HG03442 (cell line): Measurements from ENCODE around the gene ZNF664.
"Not testable (repeated sequence)": the region's sequence is repeated elsewhere in the genome, so short reads cannot be mapped to it uniquely, and the experiment has no call there.

Source experiments
- ATAC-seq: cut with Tn5 transposase; IDR thresholded peaks from one replicate; pipeline ENCODE4 v1.9.1; 2021; ENCODE audit warnings: mild to moderate bottlenecking, moderate library complexity; ENCODE audit not compliant: unreplicated experiment

ZNF664 gene

DNA sequence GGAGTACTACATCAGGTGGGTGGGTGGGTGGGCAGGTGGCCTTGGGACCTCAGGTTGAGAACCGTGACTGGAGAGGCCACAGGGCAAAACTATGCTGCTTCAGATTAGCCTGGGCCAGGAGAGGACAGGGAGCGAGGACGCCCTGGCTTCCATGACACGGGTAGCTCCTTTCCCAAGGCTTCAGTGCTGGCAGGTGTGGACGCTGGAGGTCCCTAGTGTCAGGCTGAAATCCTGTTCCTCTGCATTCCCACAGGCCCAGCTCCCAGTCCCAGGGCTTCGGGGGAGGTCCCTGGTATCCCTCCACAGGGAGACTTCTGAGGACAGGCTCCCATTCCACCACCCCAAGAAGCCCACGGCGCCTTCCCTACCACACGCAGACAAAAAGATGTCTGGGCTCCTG lies 32.0 kb upstream of the ZNF664 start:
- ATAC-seq = no peak

DNA sequence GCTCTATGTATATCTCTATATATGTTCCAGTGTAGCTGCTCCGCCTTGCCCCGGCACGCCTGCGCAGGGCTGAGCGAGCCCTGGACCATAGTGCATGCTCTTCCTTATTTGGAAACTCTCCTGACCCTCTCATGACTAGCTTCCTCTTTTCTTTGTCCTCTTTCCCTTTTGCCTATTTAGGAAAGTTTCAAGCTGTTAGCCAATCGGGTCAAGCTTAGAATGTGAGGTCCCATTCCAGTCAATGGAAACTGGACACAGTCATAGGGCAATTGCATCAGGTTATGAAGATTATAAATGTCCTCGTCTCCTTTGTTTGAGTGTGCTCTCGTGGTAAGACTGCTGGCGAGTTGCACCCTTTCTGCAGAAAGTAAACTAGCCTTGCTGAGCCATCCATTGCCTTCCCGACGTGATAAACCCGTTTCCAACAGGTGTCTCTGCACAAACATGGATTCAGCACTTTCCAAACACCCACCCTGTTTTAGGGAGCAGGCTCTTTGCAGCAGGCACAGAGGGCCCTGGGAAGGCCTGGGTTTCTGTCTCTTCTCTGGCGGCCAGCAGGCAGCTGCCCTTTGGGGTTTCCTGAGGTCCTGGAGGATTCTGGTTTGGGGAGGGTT lies 31.3 kb upstream of the ZNF664 start:
- no peak for ATAC-seq

DNA sequence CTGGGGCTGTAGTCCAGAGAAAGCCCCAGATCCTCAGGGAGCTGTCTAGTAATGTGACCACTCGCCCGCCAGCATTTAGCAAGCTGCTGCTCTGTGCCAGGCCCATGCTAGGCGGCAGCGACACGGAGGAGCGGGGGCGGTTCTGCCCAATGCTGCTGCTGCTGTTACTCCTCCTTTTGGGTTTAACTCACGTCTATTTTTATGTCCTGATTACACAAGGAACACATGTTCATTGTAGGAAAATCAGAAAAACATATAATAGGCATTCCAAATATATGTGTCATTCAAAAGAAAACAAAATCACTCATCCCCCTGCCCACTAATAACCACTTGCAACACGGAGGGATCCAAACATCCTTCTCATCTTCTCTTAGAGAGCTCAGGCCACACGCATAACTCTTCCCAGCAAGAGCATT lies 30.8 kb upstream of the ZNF664 start:
- no peak for ATAC-seq

DNA sequence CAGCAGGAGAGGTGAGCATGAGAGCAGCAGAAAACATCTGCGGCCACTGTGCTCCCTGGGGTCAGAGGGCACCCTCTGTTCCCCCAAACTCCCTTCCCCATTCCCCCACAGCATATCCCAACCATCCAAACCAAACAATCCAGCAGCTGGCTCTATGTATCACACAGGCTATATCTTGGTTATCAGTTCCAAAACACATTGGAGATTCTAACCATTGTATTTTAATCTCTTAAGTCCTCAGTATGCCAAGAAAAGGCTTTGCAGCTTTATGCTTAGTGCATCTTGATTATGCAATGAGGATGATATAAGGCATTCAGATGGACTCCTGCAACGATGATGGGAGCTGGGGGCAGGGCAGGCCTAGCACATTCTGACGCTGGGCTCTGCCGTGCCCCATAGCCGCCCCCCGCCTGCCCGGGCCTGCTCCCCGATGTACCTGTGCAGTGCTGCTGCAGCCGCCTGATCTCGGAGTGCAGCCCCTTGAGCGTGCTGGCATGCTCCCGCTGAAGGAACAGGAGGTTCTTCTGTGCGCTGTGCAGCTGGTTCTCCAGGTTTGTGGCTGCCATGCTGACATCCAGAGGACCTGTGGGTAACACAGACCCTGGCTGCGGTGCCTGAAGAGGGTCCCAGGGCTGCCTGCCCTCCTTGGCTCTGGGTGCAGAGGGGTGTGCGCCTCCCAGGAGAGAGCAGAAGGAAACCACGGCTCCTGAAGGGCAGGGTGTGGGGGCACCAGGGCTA lies 29.9 kb upstream of the ZNF664 start:
- no peak for ATAC-seq

GRCh38 chr12:123943816-123944215 lies 29.2 kb upstream of the ZNF664 start:
- ATAC-seq = no peak

DNA sequence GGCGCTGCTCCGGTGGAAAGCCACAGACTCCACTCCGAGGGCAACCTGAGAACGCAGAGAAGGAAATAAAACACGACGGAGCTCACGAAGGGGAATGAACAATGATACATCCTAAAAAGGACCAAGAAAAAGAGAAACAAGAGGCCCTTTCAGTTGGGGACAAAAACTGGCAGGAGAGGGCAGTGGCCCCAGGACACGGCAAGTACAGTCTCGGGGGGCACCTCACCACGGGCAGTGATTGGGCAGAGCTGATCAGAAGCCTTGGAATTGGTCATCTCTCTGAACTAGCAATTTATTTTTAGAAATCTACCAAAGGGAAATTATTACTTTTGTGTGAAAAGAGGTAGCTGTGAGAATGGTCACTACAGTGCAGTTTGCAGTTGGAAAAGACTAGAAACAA lies 28.3 kb upstream of the ZNF664 start:
- no peak for ATAC-seq

DNA sequence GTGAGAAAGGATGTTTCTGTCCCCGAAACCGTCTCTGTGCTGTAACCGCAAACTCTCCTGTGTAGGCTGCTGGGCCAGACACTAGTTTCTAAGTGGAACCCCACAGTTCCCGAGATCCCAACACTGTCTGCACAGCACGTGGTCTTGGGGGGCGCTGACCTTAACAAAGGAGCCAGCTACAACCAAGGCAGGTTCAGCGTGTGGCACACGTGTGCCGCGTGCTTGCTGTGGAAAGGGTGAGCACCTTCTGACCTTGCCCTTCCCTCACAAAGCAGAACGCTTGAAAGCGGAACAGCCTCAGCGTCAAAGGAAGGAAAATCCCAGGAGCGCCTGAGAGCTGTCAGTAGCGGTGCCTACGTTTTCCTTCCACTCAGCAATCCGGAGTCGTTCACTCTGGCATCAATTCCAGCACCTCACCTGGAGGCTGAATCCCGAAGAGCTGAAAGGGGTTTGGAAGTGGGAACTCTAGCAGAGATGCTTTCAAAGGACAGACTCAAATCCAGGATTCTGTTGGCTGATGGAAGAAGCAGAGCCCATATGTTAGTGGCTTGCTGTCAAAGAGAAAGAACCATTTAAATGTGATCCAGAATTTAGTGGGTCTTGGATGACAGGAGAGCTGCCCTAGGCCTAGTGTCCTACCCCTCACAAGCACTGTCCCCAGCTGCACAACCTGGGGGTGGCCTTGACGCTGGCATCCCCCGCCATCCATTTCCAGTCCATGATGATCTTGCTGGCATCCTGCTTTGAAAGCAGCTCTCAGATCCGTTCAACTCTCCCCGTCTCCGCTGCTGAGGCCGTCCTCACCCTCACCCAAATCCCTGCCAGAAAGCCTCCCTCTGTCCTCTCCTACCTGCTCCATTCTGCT lies 27.5 kb upstream of the ZNF664 start:
- no peak for ATAC-seq

- ATAC-seq = no peak
These were observed 26.9 kb upstream of the ZNF664 start for GRCh38 chr12:123946152-123946515.

- ATAC-seq = not testable (repeated sequence)
These were observed 26.2 kb upstream of the ZNF664 start for GRCh38 chr12:123946516-123947505.

DNA sequence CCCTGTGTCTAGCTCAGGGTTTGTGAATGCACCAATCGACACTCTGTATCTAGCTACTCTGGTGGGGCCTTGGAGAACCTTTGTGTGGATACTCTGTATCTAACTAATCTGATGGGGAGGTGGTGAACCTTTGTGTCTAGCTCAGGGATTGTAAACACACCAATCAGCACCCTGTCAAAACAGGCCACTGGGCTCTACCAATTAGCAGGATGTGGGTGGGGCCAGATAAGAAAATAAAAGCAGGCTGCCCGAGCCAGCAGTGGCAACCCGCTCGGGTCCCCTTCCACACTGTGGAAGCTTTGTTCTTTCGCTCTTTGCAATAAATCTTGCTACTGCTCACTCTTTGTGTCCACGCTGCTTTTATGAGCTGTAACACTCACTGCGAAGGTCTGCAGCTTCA lies 25.5 kb upstream of the ZNF664 start:
- not testable (repeated sequence) for ATAC-seq

GRCh38 chr12:123948401-123948795 lies 24.6 kb upstream of the ZNF664 start:
- no peak for ATAC-seq

DNA sequence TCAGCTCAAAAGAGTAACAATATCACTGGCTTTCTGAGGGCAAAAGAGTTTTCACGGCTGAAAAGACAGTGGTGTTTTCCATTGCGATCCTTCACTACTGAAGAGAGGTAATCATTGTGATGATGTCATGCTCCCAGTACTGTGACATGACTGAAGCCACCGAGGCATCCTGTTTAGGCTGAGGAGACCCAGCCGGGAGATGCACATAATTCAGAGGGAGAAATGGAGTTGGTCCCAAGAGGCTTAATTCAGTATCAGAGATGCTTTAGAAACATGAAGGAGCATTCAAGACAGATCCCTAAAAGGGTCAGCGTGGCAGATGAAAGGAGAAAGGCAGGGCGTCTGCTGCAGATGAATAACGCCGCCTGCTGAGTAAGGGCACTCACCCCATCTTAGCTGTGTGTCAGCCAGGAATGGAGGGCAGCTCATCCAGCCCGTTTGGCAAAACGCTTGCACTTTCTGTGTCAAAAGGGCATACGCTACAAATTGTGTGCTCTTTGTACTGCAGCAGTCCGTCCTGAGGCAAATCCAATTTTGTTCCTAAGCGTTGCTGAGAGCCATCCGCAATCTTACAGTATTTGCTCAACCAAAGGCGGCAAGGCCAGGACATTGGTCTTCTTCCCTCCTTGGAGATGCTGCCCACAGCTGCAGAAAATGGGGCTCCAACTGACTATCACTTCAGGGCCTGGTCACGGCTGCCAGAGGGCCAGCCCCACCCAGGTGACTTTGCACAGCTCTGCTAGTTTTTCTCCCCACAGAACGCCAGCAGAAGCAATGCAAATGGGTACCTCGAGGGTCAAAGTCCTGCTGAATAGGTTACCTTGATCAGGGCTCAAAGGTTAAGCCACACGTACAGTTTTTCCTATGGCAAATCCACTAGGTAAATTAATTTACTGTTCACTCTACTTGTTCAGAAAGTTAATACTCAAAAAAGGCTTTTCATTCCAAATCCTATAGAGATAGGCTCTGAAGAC lies 23.9 kb upstream of the ZNF664 start:
- no peak for ATAC-seq

GRCh38 chr12:123949770-123950165 lies 23.2 kb upstream of the ZNF664 start:
- ATAC-seq = no peak

DNA sequence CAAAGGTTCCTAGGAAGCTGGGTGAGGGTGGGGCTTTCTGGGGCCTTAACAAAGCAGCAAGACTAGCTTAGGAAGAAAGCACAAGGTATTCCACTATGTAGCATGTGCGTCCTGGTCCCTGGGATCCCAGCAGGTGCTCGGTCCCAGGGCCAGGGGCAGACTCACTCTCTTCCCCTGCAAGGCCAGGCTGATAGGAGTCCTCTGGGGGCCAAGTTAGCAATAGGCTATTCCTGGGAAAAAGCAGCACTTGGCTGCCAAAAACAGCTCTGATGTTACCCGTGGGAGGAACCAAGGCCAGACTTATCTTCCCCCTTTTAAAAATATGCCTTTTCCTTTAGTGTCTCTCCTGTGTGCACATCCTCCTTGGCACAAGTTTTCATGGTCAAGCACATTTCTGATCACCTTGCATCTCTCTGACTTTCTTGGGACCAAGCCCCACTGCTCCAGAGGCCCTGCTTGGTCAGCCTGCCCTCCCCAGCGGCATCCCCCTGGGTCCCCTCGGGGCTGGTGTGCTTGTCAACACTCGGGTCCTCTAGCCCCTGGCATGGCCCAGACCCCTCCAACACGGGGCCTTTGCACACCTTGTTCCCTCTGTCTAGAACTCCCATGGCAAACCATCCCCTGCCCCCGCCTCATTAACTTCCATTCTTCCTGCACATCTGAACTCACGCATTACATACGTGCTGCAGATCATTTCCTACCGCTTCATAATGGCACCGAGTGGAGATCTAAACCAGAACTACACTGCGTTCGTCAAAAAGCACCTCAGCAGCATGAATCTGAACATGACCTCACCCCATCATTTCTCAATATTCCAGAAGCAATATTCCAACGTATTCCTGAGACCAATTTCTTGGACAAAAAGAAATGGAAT lies 22.3 kb upstream of the ZNF664 start:
- ATAC-seq = no peak

- no peak for ATAC-seq
These were observed 21.5 kb upstream of the ZNF664 start for GRCh38 chr12:123951467-123951866.

- no peak for ATAC-seq
These were observed 21.0 kb upstream of the ZNF664 start for GRCh38 chr12:123952037-123952436.

- no peak for ATAC-seq
These were observed 18.2 kb upstream of the ZNF664 start for GRCh38 chr12:123954647-123955350.

DNA sequence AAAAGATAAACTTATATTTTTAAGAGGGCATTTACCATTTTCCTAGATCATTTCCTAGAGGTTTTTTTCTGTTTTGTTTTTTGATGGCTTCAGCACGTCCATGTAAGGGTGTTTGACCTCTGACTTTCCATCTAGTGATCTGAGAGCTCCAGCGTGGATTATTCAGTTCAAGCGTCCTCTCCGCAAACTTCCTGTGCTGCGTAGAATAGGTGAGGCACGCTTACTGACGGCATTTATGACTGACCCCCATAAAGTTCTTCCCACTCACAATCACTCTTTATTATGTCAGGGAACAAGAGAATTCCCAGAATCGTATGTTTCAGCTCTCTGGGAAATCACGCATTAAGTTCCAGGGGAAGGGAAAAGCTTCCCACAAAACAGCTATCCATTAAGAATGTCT lies 16.8 kb upstream of the ZNF664 start:
- no peak for ATAC-seq
